HG02970 (cell line): Measurements from ENCODE around the gene OOSP1.
"Not testable (repeated sequence)": the region's sequence is repeated elsewhere in the genome, so short reads cannot be mapped to it uniquely, and the experiment has no call there.

Experiments
- ATAC-seq: cut with Tn5 transposase; IDR thresholded peaks from one replicate; pipeline ENCODE4 v1.9.1; 2021; ENCODE audit warnings: mild to moderate bottlenecking, moderate library complexity, moderate number of reproducible peaks; ENCODE audit not compliant: unreplicated experiment, low FRiP score

OOSP1 gene, protein sequence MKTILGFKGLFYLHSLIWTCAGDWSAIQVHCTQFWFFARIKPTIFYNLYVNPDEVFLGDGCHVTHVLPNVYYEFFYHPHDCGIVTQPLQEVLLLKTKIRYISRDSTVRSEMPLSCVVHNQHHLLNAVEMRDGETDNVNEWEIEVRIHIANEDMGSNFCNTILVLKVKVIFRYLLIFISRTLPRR

DNA sequence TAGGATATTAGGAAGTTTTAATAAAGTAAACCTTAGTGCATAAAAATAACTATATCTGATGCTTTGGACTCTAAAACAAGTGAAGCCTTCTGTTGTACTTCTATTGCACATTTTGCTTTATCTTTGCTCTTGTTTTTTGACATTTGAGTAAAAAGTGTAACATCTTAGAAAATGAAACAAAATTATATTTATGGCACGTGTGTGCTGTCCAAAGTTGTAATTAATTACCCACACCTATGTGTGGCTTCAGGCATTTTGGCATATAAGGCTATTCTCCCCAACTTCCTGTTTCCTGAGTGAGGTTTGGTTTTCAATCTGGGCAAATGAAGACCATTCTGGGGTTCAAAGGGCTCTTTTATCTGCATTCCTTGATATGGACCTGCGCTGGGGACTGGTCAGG, at the start of gene OOSP1:
OOSP1 (plus strand) TSS at position 301 of the 400 bp plus-strand sequence; CDS start at position 324, 23 bp downstream.
- no peak for ATAC-seq

DNA sequence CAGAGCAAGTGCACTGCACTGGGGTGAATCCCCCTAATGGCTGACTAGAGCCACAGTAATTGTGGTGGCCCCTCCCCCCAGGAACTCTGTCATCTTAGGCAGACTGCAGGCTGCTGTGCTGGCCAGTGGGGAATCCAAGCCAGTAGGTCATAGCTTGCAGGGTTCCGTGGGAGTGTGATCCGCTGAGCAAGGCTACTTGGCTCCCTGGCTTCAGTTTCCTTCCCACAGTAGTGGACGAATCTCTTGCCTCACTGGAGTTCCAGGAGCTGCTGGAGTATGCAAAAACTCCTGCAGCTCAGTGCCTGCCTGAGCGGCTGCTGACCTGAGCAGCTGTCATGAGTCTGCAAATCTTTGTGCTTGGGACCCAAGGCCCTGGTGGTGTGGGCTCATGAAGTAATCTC, 46.5 kb upstream of the OOSP1 start:
- no peak for ATAC-seq

DNA sequence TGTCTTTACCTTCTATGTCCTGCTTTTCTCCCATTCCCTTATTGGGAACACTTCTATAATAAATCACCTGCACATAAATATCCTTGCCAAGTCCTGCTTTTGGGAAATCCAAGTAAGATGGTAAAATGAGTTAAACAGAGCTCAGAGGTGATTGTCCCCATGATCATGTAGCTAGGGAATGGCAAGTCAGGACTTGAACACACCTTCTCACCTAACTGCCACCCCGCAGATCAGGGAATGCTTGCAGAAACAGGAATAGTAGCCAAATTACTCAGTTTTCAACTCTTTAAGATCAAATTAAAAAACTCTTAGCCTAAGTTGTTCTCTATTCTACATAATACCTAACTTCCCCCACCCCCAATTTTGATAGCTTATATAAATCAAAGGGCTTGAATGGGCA, 43.6 kb upstream of the OOSP1 start:
- ATAC-seq = no peak

- ATAC-seq = no peak
Observed at GRCh38 chr11:59898046-59898445, 40.2 kb upstream of the OOSP1 start.

GRCh38 chr11:59898650-59899049, 39.6 kb upstream of the OOSP1 start:
- ATAC-seq = no peak

DNA sequence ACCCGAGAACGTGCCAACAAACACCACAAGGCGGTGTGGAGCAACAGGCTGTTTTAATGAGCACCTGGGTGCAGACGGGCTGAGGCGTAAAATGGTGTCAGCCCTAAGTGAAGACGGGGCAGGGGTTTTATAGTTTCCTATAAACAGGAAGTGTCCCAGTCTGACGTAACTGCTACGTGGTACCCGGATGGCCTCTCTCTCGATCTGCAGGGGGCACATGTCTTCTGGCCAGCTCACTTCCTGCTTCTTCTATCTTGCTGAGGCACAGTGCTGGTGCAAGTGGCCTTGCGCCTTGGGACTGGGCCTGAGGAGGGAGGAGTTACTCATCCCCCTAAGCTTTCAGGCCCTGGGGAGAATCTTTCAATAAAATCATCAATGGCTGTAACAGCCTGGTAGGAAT, 38.7 kb upstream of the OOSP1 start:
- no peak for ATAC-seq

DNA sequence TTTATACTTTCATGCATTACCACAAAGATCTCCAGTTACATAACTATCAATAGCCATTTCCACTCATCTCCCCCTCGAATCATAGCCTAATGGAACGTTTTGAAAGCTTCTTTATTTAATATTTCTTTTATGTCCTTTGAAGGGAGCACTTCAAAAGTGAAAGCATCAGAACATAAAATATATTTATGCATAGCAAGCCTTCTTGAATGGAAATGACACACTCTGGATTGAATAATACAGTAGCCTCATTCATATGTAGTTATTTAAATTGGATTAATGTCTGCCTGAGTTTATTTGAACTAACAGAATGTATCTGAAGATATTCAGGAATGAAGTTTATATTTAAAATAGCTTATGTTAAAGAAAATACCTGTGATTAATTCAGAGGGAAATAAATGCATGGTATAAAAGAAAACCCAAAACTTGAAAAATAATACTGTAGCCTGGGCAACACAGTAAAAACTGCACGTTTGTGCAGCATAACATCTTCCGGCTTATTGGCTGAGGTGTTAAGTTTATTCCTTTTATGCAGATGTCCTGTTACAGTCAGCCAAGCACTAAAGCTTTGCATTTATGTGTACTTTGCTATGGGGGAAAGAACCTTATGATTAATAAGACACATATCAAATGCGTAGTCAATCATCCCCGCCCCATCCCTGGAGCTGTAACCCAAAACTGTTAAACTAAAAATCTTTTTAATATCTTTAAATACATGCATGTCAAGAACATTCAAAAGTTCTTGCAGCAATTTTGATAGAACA, 37.7 kb upstream of the OOSP1 start:
- no peak for ATAC-seq

DNA sequence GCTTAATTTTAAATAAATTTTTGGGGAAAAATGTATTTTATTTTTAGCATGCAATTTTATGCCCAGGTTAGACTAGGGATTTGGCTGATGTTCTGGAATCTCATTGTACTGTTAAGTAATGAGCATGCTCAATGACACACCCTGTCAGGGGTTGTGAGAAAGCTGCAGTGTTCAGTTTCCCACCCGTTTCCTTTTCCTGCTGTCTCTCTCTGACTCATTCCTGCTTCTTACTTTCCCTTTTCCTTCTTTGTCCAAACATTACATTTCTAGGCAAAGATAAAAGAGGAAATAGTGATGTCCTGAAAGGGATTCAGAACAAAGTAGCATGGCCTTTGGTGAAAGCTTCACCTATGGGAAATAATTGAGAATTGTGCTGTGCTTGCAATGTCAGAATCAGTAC, 36.9 kb upstream of the OOSP1 start:
- ATAC-seq = no peak

DNA sequence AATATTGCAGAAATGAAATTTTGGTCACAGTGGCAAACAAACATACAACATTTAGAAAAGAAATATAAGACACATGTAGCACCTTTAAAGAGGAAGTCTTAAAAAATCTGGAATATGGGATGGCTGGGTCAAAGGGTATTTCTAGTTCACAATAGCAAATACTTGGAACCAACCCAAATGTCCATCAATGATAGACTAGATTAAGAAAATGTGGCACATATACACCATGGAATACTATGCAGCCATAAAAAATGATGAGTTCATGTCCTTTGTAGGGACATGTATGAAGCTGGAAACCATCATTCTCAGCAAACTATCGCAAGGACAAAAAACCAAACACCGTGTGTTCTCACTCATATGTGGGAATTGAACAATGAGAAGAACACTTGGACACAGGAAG, 34.7 kb upstream of the OOSP1 start:
- ATAC-seq = not testable (repeated sequence)

DNA sequence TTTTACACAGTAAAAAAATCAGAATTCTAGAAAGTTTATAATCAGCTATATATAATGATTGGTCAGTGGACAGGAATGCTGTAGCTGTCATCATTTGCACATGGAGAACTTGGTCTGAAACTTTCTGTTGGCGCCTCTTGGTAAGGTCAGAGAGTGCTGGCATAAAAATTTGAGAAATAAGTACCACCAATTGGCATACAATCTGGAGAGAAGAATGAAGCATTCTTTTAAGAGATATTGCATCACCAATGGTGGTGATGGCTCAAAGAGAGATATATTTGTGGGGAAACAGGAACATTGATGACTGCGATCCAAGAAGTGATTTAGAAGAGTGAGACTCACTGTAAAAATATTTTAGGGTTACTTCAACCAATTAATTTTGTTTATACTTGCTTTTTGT, 19.8 kb upstream of the OOSP1 start:
- ATAC-seq = no peak

DNA sequence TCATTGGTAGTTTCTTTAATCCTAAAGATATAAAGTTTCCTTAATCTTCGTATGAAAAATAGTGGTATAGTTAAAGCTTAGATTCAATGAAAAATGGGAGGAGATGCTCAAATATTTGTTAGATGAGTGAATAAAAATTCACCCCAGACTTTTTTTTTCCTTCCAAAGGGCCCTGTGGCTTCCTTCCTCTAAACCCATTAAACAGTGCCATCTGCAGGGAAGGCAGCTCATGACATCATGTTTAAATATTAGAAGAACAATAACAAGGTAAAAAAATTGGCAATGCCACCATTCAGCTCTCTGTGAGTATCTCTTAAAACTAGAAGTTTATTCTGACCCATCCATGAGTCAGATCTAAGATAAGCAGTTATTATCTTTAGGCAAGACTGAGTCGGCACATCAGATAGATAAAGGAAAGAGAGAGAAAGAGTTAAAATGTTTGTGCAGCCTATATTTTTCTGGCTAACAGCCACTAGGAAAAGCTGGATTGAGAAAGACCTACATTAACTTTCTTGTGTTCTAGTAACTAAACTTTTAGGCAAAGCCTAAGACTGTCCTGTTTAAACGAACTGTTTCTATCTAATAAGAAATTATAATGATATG, 19.1 kb upstream of the OOSP1 start:
- no peak for ATAC-seq

DNA sequence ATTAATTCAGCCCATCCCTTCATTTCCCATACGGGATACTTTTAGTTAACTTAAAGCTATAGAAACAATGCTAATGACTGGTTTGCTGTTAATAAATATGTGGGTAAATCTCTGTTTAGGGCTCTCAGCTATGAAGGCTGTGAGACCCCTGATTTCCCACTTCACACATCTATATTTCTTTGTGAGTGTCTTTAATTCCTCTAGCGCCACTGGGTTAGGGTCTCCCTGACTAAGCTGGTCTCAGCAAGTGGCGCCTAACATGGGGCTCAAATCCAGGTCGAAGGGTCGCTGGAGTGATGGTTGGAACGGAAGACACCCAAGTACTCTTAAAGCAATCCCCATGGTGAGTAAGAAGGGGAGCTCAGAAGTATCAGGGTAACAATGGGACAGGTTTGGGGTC, 14.4 kb upstream of the OOSP1 start:
- no peak for ATAC-seq

DNA sequence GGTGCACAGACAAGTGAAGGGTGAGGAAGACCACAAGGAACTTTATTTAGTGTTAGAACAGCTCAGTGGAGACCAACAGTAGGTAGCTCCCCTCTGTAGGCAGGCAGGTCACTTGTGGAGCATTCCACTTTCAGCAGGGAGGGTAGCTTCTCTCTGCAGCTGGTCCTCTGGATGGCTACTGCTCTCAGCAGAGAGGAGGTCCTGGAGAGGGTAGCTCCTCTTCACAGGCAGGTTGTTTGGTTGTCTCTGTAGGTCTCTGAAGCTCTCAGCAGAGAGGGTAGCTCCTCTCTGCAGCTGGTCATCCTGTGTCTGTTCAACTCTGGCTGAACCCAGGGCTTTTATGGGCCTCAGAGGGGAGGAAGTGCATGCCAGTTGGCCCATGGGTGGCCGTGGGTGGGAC, 6.5 kb upstream of the OOSP1 start:
- no peak for ATAC-seq

GRCh38 chr11:59938718-59939117, 486 bp downstream of the OOSP1 start:
- no peak for ATAC-seq

DNA sequence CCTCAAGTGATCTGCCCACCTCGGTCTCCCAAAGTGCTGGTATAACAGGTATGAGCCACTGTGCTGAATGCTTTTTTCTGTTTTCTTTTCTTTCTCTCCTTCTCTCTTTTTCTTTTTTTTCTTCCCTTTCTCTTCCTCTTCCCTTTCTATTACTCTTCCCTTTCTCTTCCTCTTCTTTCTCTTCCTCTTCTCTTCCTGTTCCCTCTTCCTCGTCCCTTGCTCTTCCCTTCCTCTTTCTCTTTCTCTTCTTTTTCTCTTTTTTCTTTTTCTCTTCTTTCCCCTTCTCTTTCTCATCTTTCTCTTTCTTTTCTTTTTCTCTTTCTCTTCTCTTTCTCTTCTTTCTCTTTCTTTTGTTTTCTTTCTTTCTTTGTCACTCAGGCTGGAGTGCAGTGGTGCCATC, 1.2 kb downstream of the OOSP1 start:
- no peak for ATAC-seq

DNA sequence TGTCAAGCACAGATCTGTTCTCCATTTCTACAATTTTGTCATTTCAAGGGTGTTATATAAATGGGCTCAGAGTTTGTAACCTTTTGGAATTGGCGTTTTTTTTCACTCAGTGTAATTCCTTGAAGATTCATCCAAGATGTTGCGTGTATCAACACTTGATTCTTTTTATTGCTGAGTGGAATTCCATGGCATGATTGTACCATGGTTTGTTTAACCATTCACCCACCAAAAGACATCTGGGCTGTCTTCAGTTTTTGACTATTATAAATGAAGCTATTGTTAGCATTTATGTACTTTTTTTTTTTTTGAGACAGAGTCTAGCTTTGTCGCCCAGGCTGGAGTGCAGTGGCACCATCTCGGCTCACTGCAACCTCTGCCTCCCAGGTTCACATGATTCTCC, 2.9 kb downstream of the OOSP1 start:
- no peak for ATAC-seq

GRCh38 chr11:59943997-59944714, 5.9 kb downstream of the OOSP1 start:
- ATAC-seq = no peak

DNA sequence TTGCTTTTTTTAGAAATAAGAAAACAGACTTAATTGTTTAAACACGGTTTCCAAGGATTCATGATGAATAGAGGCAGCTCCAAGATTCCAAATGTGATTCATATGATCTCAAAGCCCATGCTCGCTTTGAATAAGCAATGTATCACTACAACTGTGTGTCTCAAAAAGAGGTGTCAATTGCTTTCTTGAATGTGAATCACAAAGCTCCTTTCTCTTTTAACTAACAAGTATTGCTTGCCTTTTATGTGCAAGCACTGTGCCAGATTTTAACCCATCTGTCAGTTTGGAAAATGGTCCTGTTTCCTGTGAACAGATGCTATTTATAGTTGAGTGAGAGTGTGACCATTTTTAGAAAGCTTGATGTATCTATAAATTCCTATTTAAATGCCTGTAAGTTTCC, 6.5 kb downstream of the OOSP1 start:
- no peak for ATAC-seq

DNA sequence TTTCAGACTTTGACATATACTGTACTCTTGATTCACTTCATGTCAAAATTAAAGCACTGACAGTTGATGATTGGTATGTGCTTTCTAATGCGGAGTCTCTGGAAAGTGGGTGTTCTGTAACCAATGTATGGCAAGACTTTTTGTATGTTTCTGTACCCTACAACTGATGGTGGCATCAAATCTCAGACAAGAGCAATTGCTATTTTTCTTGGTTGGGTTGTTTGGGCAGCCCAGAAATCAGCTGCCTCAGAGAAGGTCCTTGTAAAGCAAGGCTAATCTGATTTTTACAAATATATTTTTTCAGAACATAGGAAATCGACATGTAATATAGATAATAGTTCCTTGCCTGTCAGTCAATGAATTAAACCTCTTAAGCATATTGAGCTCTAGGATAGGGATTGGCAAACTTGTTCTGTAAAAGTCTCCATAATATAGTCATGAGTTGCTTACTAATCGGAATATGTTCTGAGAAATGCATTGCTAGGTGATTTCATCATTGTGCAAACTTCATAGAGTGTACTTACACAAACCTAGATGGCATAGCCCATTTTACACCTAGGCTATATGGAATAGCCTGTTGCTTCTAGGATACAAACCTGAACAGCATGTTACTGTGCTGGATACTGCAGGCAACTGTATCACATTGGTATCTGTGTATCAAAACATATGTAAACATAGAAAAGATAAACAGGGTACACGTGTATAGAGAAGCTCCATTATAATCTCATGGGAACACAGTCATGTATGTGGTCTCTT, 15.4 kb downstream of the OOSP1 start:
- no peak for ATAC-seq

GRCh38 chr11:59954219-59954847, 16.1 kb downstream of the OOSP1 start:
- ATAC-seq = no peak
